Osteoblast (primary cell): ENCODE measurements around the gene GABARAPL2. TPM values are rescaled to one million over a fixed set of nuclear protein-coding genes. Genes with fewer than 3 reads are reported as not detected.

Experiments
- DNase-seq: peaks from one replicate; pipeline ENCODE4 v3.0.0; 2011; ENCODE audit warnings: low spot score, mixed read lengths; ENCODE audit not compliant: insufficient read length; ENCODE audit errors: missing footprints
- H2AFZ ChIP-seq: 2 replicates; pipeline ENCODE4 v1.6.0; 2011; ENCODE audit warnings: mild to moderate bottlenecking, low read length
- H3K27ac ChIP-seq: 2 replicates; pipeline ENCODE4 v1.5.1; 2011; ENCODE audit warnings: mild to moderate bottlenecking, low read depth, low read length, moderate library complexity
- H3K27me3 ChIP-seq: 2 replicates; pipeline ENCODE4 v1.6.0; 2012; ENCODE audit warnings: mild to moderate bottlenecking, control low read depth, inconsistent platforms, low read length, moderate library complexity; ENCODE audit not compliant: insufficient read depth
- H3K36me3 ChIP-seq: 2 replicates; pipeline ENCODE4 v1.5.1; 2011; ENCODE audit warnings: mild to moderate bottlenecking, low read length, control low read depth, moderate library complexity; ENCODE audit not compliant: insufficient read depth
- H3K4me1 ChIP-seq: 2 replicates; pipeline ENCODE4 v1.5.1; 2011; ENCODE audit warnings: mild to moderate bottlenecking, low read length, control low read depth, moderate library complexity; ENCODE audit not compliant: insufficient read depth
- H3K4me2 ChIP-seq: 2 replicates; pipeline ENCODE4 v1.6.0; 2011; ENCODE audit warnings: mild to moderate bottlenecking, low read length; ENCODE audit not compliant: insufficient read depth
- H3K4me3 ChIP-seq: fragments of 200-600 bp; sonication (generic); 3 replicates; pipeline ENCODE4 v1.5.1; 2012; ENCODE audit warnings: mild to moderate bottlenecking, low read length, inconsistent platforms; ENCODE audit not compliant: insufficient read depth
- H3K79me2 ChIP-seq: 2 replicates; pipeline ENCODE4 v1.6.0; 2012; ENCODE audit warnings: mild to moderate bottlenecking, low read length, control low read depth, inconsistent platforms; ENCODE audit not compliant: insufficient read depth
- H3K9me3 ChIP-seq: 2 replicates; pipeline ENCODE4 v1.5.1; 2011; ENCODE audit warnings: low read depth, low read length, control low read depth
- H4K20me1 ChIP-seq: 2 replicates; pipeline ENCODE4 v1.6.0; 2012; ENCODE audit warnings: mild to moderate bottlenecking, low read length, control low read depth; ENCODE audit not compliant: insufficient read depth
- total RNA-seq: library from RNA; depleted of rRNA; stranded (reverse); fragments of >200 nt; gene quantifications from 2 replicates; pipeline ENCODE4 v1.2.3, GENCODE V29; 2012
- TF ChIP-seq, protein P1 (sequence below): IDR thresholded peaks from 2 replicates; pipeline ENCODE4 v1.5.1; 2011; ENCODE audit warnings: mild to moderate bottlenecking, low read depth, low read length, moderate library complexity; ENCODE audit errors: extremely low read depth

GABARAPL2 gene
- total RNA-seq, 1 donor, result 32.9 TPM

DNA sequence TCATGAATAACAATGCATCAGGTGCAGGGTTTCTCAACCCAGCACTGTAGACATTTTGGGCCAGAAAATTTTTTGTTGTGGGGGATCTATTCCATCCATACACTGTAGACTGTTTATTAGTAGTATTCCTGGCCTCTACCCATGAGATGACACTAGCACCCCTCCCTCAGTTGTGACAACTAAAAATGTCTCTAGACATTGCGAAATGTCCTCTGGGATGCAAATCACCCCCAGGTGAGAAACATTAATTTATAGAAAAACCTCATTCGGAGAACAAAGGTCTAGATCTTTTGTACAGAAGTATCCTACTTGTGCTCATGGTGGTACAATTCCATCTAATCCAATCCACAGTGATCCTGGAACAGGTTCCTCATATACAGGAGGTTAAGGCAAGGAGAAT, 52.6 kb downstream of the GABARAPL2 start:
- Histone ChIP-seq H2AFZ (no peak overlapping the region), H3K79me2 (peaks cover 12% of the 10 kb centered on the region), H3K4me3 (no peak overlapping the region), H4K20me1 (no peaks in the 10 kb centered on the region), H3K9me3 (no peaks in the 10 kb centered on the region), H3K4me1 (peaks cover 15% of the 10 kb centered on the region), H3K27me3 (no peaks in the 10 kb centered on the region), H3K4me2 (no peak overlapping the region), H3K36me3 (peaks cover 45% of the 10 kb centered on the region), H3K27ac (no peak overlapping the region)
- no peak for DNase-seq
- TF ChIP-seq, protein P1, sequence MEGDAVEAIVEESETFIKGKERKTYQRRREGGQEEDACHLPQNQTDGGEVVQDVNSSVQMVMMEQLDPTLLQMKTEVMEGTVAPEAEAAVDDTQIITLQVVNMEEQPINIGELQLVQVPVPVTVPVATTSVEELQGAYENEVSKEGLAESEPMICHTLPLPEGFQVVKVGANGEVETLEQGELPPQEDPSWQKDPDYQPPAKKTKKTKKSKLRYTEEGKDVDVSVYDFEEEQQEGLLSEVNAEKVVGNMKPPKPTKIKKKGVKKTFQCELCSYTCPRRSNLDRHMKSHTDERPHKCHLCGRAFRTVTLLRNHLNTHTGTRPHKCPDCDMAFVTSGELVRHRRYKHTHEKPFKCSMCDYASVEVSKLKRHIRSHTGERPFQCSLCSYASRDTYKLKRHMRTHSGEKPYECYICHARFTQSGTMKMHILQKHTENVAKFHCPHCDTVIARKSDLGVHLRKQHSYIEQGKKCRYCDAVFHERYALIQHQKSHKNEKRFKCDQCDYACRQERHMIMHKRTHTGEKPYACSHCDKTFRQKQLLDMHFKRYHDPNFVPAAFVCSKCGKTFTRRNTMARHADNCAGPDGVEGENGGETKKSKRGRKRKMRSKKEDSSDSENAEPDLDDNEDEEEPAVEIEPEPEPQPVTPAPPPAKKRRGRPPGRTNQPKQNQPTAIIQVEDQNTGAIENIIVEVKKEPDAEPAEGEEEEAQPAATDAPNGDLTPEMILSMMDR, result no peak

DNA sequence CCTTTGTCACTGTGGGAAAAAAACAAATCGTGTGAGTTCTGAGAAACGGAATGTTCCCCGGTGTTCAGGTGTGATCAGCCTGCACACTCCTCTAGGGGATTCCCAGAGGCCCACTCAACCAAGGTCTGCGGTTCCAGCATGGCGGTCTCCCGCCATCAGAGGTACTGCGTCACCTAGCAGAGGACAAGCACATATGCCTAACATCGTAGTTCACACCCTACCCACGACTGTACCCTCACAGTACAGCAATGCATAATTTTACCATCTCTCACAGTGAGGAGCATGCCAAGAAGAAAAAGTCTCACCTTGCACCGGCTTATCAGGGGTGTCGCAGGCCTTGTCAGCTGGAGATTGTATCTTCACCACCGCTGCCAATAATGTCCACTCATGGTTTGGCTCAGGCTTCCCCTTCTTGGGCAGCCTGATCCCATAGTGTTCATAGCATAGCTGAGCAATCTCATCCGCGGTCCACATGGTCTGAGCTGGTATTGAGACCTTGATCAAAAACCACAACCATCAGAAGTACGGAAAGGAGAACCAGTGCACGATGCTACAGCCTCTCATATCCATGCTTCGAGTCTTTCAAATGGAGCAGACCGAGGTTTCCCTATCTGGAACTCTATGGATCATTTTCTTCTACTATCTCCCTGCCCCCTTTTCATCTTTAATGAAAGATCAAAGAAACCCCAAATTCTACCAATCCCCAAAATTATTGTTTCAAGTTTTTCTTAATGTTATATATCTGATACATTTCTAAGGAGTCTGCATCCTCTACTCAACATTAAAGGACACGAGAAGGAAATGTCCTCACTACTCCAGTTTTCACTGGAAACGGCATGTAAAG, 54.4 kb downstream of the GABARAPL2 start:
- H3K4me1 ChIP-seq, result peaks cover 17% of the 10 kb centered on the region
- peaks cover 39% of the 10 kb centered on the region for H3K36me3 ChIP-seq
- H3K27me3 ChIP-seq, result no peaks in the 10 kb centered on the region
- H4K20me1 ChIP-seq, result no peaks in the 10 kb centered on the region
- H3K4me2 ChIP-seq, result no peak overlapping the region
- DNase-seq, result no peak
- H3K4me3 ChIP-seq, result no peak overlapping the region
- no peak overlapping the region for H2AFZ ChIP-seq
- TF ChIP-seq, protein P1, result no peak
- no peaks in the 10 kb centered on the region for H3K9me3 ChIP-seq
- peaks cover 12% of the 10 kb centered on the region for H3K79me2 ChIP-seq
- H3K27ac ChIP-seq, result no peak overlapping the region

DNA sequence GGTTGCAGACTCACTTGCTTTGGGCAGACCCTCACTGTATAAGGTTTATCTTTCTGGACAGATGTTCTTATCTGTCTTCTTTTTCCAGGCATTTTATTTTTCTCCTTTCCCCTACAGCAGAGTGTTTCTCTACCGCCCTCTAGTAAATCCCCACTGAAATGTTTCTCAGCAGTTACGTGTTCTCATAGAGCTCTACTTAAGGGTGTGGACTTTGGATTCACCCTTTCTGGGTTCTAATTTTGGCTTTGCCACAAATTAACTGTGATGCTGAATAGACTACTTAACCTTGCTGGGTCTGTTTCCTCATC, 54.9 kb downstream of the GABARAPL2 start:
- peaks cover 12% of the 10 kb centered on the region for H3K79me2 ChIP-seq
- no peak for DNase-seq
- H3K4me2 ChIP-seq, result peak overlapping the region; percentile 85
- peaks cover 41% of the 10 kb centered on the region for H3K36me3 ChIP-seq
- no peaks in the 10 kb centered on the region for H3K27me3 ChIP-seq
- TF ChIP-seq, protein P1, result peak; percentile 53
- no peak overlapping the region for H3K27ac ChIP-seq
- no peaks in the 10 kb centered on the region for H3K9me3 ChIP-seq
- no peaks in the 10 kb centered on the region for H4K20me1 ChIP-seq
- no peak overlapping the region for H3K4me3 ChIP-seq
- H3K4me1 ChIP-seq, result peaks cover 17% of the 10 kb centered on the region
- no peak overlapping the region for H2AFZ ChIP-seq

DNA sequence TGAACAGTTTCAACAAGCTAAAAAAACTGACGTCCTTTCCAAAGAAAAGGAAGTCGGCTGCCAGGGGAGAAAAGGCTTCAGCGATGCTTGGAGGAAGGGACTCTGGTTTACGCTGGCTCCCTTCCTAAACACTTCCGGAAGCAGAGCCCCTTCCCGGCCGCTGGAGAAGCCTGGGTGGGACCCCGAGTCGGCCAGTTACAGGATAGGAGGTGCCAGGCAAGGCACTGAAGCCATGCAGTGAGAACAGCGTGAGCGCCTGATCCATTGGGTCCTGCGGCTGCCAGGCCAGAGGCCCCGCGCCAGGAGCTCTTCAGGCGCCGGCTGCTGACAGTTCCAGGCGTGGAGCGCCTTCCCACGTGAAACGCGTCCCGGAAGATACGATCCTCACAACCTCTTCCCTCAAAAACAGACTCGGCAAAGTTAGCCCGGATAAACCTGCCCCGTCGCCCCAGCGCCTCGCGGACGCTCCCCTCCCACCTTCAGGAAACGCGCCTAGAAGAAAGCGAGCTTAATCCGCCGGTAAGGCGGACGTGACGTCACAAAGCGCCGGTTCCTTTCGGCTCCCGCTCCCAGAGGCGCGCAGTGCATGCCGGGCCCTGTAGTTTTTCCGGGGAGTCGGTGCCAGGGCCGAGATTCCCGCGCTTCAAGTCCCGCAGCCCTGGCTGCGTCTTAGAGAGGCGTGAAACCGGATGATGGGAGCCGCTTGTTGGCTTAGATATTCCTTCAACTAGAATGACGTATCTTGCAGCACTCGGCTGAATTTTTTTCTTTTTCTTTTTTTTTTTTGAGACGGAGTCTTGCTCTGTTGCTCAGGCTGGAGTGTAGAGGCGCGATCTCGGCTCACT, 56.8 kb downstream of the GABARAPL2 start, which contains the start of gene ADAT1:
Gene ADAT1, minus strand, starts transcription at position 521 of the 845 bp plus-strand sequence. CDS start 2,482 bp downstream, outside the sequence.
- Histone ChIP-seq H3K4me1 (peaks cover 17% of the 10 kb centered on the region), H3K27ac (peak within 1 kb of the TSS; percentile 81), H3K4me2 (peak within 1 kb of the TSS; percentile 85), H4K20me1 (no peaks in the 10 kb centered on the region), H2AFZ (peak within 1 kb of the TSS; percentile 86), H3K4me3 (peak within 1 kb of the TSS; percentile 88), H3K36me3 (peaks cover 41% of the 10 kb centered on the region), H3K27me3 (no peaks in the 10 kb centered on the region), H3K9me3 (no peaks in the 10 kb centered on the region), H3K79me2 (peaks cover 12% of the 10 kb centered on the region)
- peak; percentile 96 for DNase-seq
- TF ChIP-seq, protein P1, result no peak
